HCT116 (cell line): ENCODE data around the gene CHEK1. TPM values are rescaled to one million over a fixed set of nuclear protein-coding genes. Genes with fewer than 3 reads are reported as not detected.
A peak's percentile ranks its signal among the peaks of the same experiment; 100 is the strongest.

ENCODE experiments used
- ATAC-seq: fragments of 200-7000 bp; cut with Tn5 transposase; 2 replicates; pipeline ENCODE4 v1.9.1; 2020; ENCODE audit warnings: mild to moderate bottlenecking, moderate library complexity
- BruUV-seq: library from RNA; stranded (reverse); fragments of 400-500 nt; replicated peaks from 2 replicates; lab custom pipeline; 2021; lab: Mats Ljungman, UMichigan
- CTCF ChIA-PET: fragments of 300-600 bp; sonication (Branson Sonifier 250); formaldehyde crosslinking; loops from one replicate; lab custom pipeline; 2021; ENCODE audit warnings: antibody characterized with exemption; lab: Charles Lee
- POLR2A ChIA-PET: fragments of 300-600, 350-600 bp; sonication (Branson Sonifier 250); formaldehyde crosslinking; loops from one replicate; lab custom pipeline; 2021; ENCODE audit warnings: antibody characterized with exemption; lab: Charles Lee
- RAD21 ChIA-PET, 2 experiments: fragments of 300-600 bp; sonication (Branson Sonifier 250); formaldehyde crosslinking; loops; one replicate each; lab custom pipeline; 2023; ENCODE audit warnings: low total read pairs in 2 of 2; ENCODE audit not compliant: uncharacterized antibody in 2 of 2, unreplicated experiment in 2 of 2, low non-redundant PET in 1 of 2; lab: Charles Lee
- DNase-seq: peaks from one replicate; pipeline ENCODE4 v3.0.0-alpha.2; 2010; ENCODE audit warnings: low read depth, low spot score
- H2AFZ ChIP-seq: fragments of 200-600 bp; shearing (Covaris generic), sonication (generic); 2 replicates; pipeline ENCODE4 v1.6.1; 2017; ENCODE audit warnings: low read depth, mixed run types, mixed read lengths, antibody characterized with exemption, low read length; ENCODE audit not compliant: poor library complexity, severe bottlenecking
- H3K27ac ChIP-seq: 2 replicates; pipeline ENCODE4 v1.5.1; 2012; ENCODE audit warnings: low read depth, low read length
- H3K27me3 ChIP-seq: fragments of 200-600 bp; sonication (generic); 2 replicates; pipeline ENCODE4 v1.6.1; 2016; ENCODE audit warnings: mixed run types, low read length, mixed read lengths; ENCODE audit not compliant: insufficient read depth
- H3K36me3 ChIP-seq, 2 experiments: fragments of 200-500 bp in 1 of 2; fragments of 200-600 bp in 1 of 2; sonication (Bioruptor generic) in 1 of 2; sonication (generic) in 1 of 2; 2 replicates each; pipeline versions ENCODE4 v1.5.1 to v1.6.1; 2014 to 2016; ENCODE audit warnings: low read length in 2 of 2, inconsistent platforms in 1 of 2, mixed read lengths in 1 of 2, mixed run types in 1 of 2; ENCODE audit not compliant: insufficient read depth in 2 of 2, control insufficient read depth in 1 of 2
- H3K4me1 ChIP-seq, 2 experiments: fragments of 200-600 bp in 1 of 2; sonication (generic) in 1 of 2; 2 replicates each; pipeline versions ENCODE4 v1.5.1 to v1.6.1; 2012 to 2017; ENCODE audit warnings: low read length in 2 of 2, inconsistent platforms in 1 of 2, mild to moderate bottlenecking in 1 of 2, mixed read lengths in 1 of 2, mixed run types in 1 of 2, moderate library complexity in 1 of 2; ENCODE audit not compliant: insufficient read depth in 2 of 2, control insufficient read depth in 1 of 2
- H3K4me2 ChIP-seq: fragments of 200-600 bp; sonication (generic); 2 replicates; pipeline ENCODE4 v1.6.1; 2017; ENCODE audit warnings: mixed run types, low read length, mixed read lengths
- H3K4me3 ChIP-seq, 2 experiments: fragments of 200-600 bp in 1 of 2; sonication (generic) in 1 of 2; replicated peaks in 1 of 2; 2 replicates each; pipeline ENCODE4 v1.5.1; 2011 to 2016; ENCODE audit warnings: low read length in 2 of 2, control low read depth in 1 of 2, low read depth in 1 of 2, mild to moderate bottlenecking in 1 of 2, mixed read lengths in 1 of 2, mixed run types in 1 of 2
- H3K79me2 ChIP-seq: fragments of 200-600 bp; sonication (generic); 2 replicates; pipeline ENCODE4 v1.6.1; 2017; ENCODE audit warnings: mild to moderate bottlenecking, mixed run types, low read length, moderate library complexity, mixed read lengths; ENCODE audit not compliant: insufficient read depth
- H3K9ac ChIP-seq: fragments of 200-600 bp; sonication (generic); 2 replicates; pipeline ENCODE4 v1.6.1; 2016; ENCODE audit warnings: low read length, mixed read lengths
- H3K9me2 ChIP-seq: fragments of 200-600 bp; sonication (generic), shearing (Covaris generic); 2 replicates; pipeline ENCODE4 v1.6.1; 2017; ENCODE audit warnings: mixed run types, mild to moderate bottlenecking, moderate library complexity; ENCODE audit not compliant: insufficient read depth
- H3K9me3 ChIP-seq, 2 experiments: fragments of 200-500 bp in 1 of 2; fragments of 200-600 bp in 1 of 2; sonication (Bioruptor generic) in 1 of 2; sonication (generic) in 1 of 2; 2 replicates each; pipeline ENCODE4 v1.6.1; 2014 to 2017; ENCODE audit warnings: low read length in 2 of 2, mixed read lengths in 2 of 2, inconsistent platforms in 1 of 2, low read depth in 1 of 2, mild to moderate bottlenecking in 1 of 2, mixed run types in 1 of 2, moderate library complexity in 1 of 2; ENCODE audit not compliant: control insufficient read depth in 1 of 2, insufficient read depth in 1 of 2
- H4K20me1 ChIP-seq: fragments of 200-600 bp; sonication (generic), shearing (Covaris generic); 2 replicates; pipeline ENCODE4 v1.6.1; 2017; ENCODE audit warnings: mixed run types, mild to moderate bottlenecking, moderate library complexity; ENCODE audit not compliant: insufficient read depth
- CBX3 ChIP-seq: IDR thresholded peaks from 2 replicates; pipeline ENCODE4 v1.6.1; 2012; ENCODE audit warnings: low read depth
- CEBPB ChIP-seq: IDR thresholded peaks from 2 replicates; pipeline ENCODE4 v1.6.1; 2012; ENCODE audit warnings: low read depth
- POLR2A ChIP-seq: IDR thresholded peaks from 2 replicates; pipeline ENCODE4 v1.7.0; 2011; ENCODE audit warnings: borderline replicate concordance; ENCODE audit not compliant: insufficient read depth, insufficient read length; ENCODE audit errors: extremely low read depth
- SIN3A ChIP-seq: IDR thresholded peaks from 2 replicates; pipeline ENCODE4 v1.6.1; 2012; ENCODE audit warnings: low read depth
- SRF ChIP-seq: IDR thresholded peaks from 2 replicates; pipeline ENCODE4 v1.6.1; 2012; ENCODE audit warnings: low read depth
- YY1 ChIP-seq: IDR thresholded peaks from 2 replicates; pipeline ENCODE4 v1.6.1; 2011; ENCODE audit warnings: low read length, low read depth, moderate library complexity, mild to moderate bottlenecking; ENCODE audit not compliant: insufficient replicate concordance; ENCODE audit errors: extremely low read depth
- ZFX ChIP-seq: fragments of 450-650 bp; IDR thresholded peaks from 2 replicates; pipeline ENCODE4 v1.6.1; 2017
- ZNF274 ChIP-seq: fragments of 200-500 bp; sonication (Bioruptor generic); IDR thresholded peaks from 2 replicates; pipeline ENCODE4 v1.6.1; 2014; ENCODE audit warnings: mild to moderate bottlenecking, low read depth, low read length, inconsistent platforms
- intact Hi-C: fragments of 100-400 bp; cut with micrococcal nuclease; formaldehyde crosslinking; loops from 2 replicates; pipeline ENCODE4 v1.10.0; 2022
- total RNA-seq: library from RNA; stranded (reverse); gene quantifications from one replicate; pipeline ENCODE4 v1.2.1, GENCODE V29; 2021; ENCODE audit not compliant: unreplicated experiment
- TF ChIP-seq, protein P1 (sequence below): IDR thresholded peaks from 2 replicates; pipeline ENCODE4 v1.6.1; 2012
- TF ChIP-seq, protein P2 (sequence below): IDR thresholded peaks from 2 replicates; pipeline ENCODE4 v1.6.1; 2012; ENCODE audit warnings: low read depth

CHEK1 gene
- total RNA-seq, 1 experiment from 2014 or later = 69.3 TPM

DNA sequence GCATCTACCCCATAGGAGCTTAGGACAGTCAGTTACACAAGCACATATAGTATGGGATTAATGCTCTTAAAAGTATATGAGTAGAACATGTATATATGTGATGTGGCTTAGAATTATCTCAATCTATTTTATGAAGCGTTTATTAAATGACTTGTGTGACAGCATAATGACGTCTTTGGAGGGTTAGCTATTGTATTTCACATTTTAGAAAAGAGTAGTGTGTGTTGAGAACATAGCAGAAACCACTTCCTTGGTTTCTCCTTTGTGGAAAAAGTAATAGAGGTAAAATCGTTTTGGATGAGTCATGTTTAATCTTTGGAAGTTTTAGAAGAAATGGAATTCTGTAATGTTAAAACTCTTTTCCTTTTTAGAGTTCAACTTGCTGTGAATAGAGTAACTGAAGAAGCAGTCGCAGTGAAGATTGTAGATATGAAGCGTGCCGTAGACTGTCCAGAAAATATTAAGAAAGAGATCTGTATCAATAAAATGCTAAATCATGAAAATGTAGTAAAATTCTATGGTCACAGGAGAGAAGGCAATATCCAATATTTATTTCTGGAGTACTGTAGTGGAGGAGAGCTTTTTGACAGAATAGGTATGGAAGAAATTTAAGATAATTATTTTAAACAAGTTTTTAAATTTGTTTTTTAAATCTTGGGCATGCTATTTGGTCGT lies 2.4 kb downstream of the CHEK1 start:
- H3K27ac ChIP-seq = peak overlapping the region; percentile 85; the same call in 1 of the 2 replicates
- ChIA-PET RAD21 (no interaction called here), CTCF (no interaction called here), POLR2A (interaction anchor here (1.2 kb wide), 1 partner anchor 260 kb away, joined by 4 read pairs; the partner anchor contains the start of gene HYLS1)
- H3K9me3 ChIP-seq = no peaks in the 10 kb centered on the region
- H3K9ac ChIP-seq = peak overlapping the region; percentile 85
- H4K20me1 ChIP-seq = no peaks in the 10 kb centered on the region
- no peaks in the 10 kb centered on the region for H3K9me2 ChIP-seq
- intact Hi-C loops = loop anchor here (2.0 kb wide), 1 partner anchor 247 kb away; no protein-coding TSS in a partner anchor
- no TSS peak for BruUV-seq
- H3K4me2 ChIP-seq = peak overlapping the region; percentile 86
- H3K27me3 ChIP-seq = no peaks in the 10 kb centered on the region
- H3K4me3 ChIP-seq = peak overlapping the region; percentile 56 to 75
- DNase-seq (no peak), ATAC-seq (no peak)
- no peak overlapping the region for H2AFZ ChIP-seq
- TF ChIP-seq CEBPB (no peak), SRF (no peak), CBX3 (no peak), YY1 (no peak), POLR2A (no peak), ZNF274 (no peak), SIN3A (no peak), ZFX (no peak)
- TF ChIP-seq, protein P1, sequence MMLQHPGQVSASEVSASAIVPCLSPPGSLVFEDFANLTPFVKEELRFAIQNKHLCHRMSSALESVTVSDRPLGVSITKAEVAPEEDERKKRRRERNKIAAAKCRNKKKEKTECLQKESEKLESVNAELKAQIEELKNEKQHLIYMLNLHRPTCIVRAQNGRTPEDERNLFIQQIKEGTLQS = no peak
- TF ChIP-seq, protein P2, sequence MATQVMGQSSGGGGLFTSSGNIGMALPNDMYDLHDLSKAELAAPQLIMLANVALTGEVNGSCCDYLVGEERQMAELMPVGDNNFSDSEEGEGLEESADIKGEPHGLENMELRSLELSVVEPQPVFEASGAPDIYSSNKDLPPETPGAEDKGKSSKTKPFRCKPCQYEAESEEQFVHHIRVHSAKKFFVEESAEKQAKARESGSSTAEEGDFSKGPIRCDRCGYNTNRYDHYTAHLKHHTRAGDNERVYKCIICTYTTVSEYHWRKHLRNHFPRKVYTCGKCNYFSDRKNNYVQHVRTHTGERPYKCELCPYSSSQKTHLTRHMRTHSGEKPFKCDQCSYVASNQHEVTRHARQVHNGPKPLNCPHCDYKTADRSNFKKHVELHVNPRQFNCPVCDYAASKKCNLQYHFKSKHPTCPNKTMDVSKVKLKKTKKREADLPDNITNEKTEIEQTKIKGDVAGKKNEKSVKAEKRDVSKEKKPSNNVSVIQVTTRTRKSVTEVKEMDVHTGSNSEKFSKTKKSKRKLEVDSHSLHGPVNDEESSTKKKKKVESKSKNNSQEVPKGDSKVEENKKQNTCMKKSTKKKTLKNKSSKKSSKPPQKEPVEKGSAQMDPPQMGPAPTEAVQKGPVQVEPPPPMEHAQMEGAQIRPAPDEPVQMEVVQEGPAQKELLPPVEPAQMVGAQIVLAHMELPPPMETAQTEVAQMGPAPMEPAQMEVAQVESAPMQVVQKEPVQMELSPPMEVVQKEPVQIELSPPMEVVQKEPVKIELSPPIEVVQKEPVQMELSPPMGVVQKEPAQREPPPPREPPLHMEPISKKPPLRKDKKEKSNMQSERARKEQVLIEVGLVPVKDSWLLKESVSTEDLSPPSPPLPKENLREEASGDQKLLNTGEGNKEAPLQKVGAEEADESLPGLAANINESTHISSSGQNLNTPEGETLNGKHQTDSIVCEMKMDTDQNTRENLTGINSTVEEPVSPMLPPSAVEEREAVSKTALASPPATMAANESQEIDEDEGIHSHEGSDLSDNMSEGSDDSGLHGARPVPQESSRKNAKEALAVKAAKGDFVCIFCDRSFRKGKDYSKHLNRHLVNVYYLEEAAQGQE = no peak
- peaks cover 4 to 17% of the 10 kb centered on the region in 2 experiments; a peak in 3 of 4 replicates for H3K4me1 ChIP-seq
- H3K36me3 ChIP-seq = peaks cover 0 to 2% of the 10 kb centered on the region in 2 experiments; a peak in 2 of 4 replicates
- H3K79me2 ChIP-seq = peaks cover 29% of the 10 kb centered on the region
